K562 (cell line): ENCODE data around the gene RIPOR1. TPM values are rescaled to one million over a fixed set of nuclear protein-coding genes. Genes with fewer than 3 reads are reported as not detected.

Experiments
- BRD9 ChIP-seq: fragments of 450-650 bp; IDR thresholded peaks from 2 replicates; pipeline ENCODE4 v1.6.1; 2018; ENCODE audit warnings: low read depth; ENCODE audit not compliant: partially characterized antibody
- CTBP1 ChIP-seq: fragments of 450-650 bp; IDR thresholded peaks from 2 replicates; pipeline ENCODE4 v1.6.1; 2016; ENCODE audit warnings: borderline replicate concordance
- ESRRA ChIP-seq: fragments of 450-650 bp; IDR thresholded peaks from 2 replicates; pipeline ENCODE4 v1.6.1; 2014; ENCODE audit warnings: low read depth, mild to moderate bottlenecking, moderate library complexity, borderline replicate concordance
- FOXK1 ChIP-seq: sonication (generic); formaldehyde crosslinking; IDR thresholded peaks from 2 replicates; pipeline ENCODE4 v1.8.0; 2022; ENCODE audit warnings: missing genetic modification reagents, mild to moderate bottlenecking, borderline replicate concordance
- KLF16 ChIP-seq: IDR thresholded peaks from 2 replicates; pipeline ENCODE4 v1.6.1; 2016; ENCODE audit warnings: antibody characterized with exemption
- MCM5 ChIP-seq: fragments of 450-650 bp; IDR thresholded peaks from 2 replicates; pipeline ENCODE4 v1.6.1; 2016; ENCODE audit warnings: low read depth
- RBM17 ChIP-seq: fragments of 200-400 bp; formaldehyde crosslinking; IDR thresholded peaks from 2 replicates; pipeline ENCODE4 v1.6.1; 2017; ENCODE audit warnings: low read depth, mild to moderate bottlenecking, low read length, borderline replicate concordance
- SRF ChIP-seq, 2 experiments: fragments of 250-450, 450-650 bp in 1 of 2; sonication (Bioruptor Pico) in 1 of 2; sonication (generic) in 1 of 2; formaldehyde crosslinking; IDR thresholded peaks; 2 replicates each; pipeline versions ENCODE4 v1.5.0 to v1.5.1; 2020 to 2022; ENCODE audit warnings: mild to moderate bottlenecking in 1 of 2, missing genetic modification reagents in 1 of 2
- ZNF431 ChIP-seq: sonication (generic); formaldehyde crosslinking; IDR thresholded peaks from 2 replicates; pipeline ENCODE4 v1.8.0; 2022; ENCODE audit warnings: mild to moderate bottlenecking, missing genetic modification reagents
- polyA plus RNA-seq, 8 experiments: library from polyadenylated mRNA; depleted of rRNA in 4 of 8; stranded (reverse) in 5 of 8; unstranded in 3 of 8; fragments of >200 nt; fragmentation: Nextera tagmentation in 2 of 8; fragmentation: Illumina TruSeq in 1 of 8; extraction: Ambion mirVana in 2 of 8; extraction: Trizol in 1 of 8; gene quantifications; 2 replicates each; pipeline versions ENCODE4 v1.2.1 to v1.2.3, GENCODE V29; 2011 to 2014; ENCODE audit warnings: inconsistent platforms in 1 of 8, missing spikeins in 1 of 8
- total RNA-seq, 7 experiments: library from RNA; depleted of rRNA in 6 of 7; stranded (reverse); fragments of >200 nt in 6 of 7; fragmentation: Illumina TruSeq in 2 of 7; extraction: Trizol in 2 of 7; gene quantifications; 2 replicates each; pipeline versions ENCODE4 v1.2.1 to v1.2.3, GENCODE V29; 2011 to 2021; ENCODE audit warnings: low replicate concordance in 1 of 7
- TF ChIP-seq, protein P1 (sequence below): fragments of 450-650 bp; IDR thresholded peaks from 2 replicates; pipeline ENCODE4 v1.6.1; 2014; ENCODE audit warnings: low read depth, mild to moderate bottlenecking, moderate library complexity, borderline replicate concordance
- TF ChIP-seq, protein P2 (sequence below): fragments of 250-450 bp; sonication (Bioruptor Pico); IDR thresholded peaks from 2 replicates; pipeline ENCODE4 v1.5.0; 2021
- TF ChIP-seq, protein P3 (sequence below): fragments of 200-600 bp; sonication (generic); IDR thresholded peaks from one replicate; pipeline ENCODE4 v1.6.1; 2012; ENCODE audit warnings: mild to moderate bottlenecking, low read depth, low read length, inconsistent platforms
- TF ChIP-seq, protein P4 (sequence below), 2 experiments: fragments of 250-450 bp in 1 of 2; fragments of 450-650 bp in 1 of 2; sonication (Bioruptor Pico) in 1 of 2; IDR thresholded peaks; 2 replicates each; pipeline versions ENCODE4 v1.6.1 to v1.8.0; 2016 to 2021; ENCODE audit warnings: mild to moderate bottlenecking in 2 of 2, moderate library complexity in 2 of 2, missing compliant biosample characterization in 1 of 2, missing genetic modification characterization in 1 of 2

RIPOR1 gene
- total and polyA plus RNA-seq, 9 of the 15 experiments (the other 6 are each of a cell fraction or from before 2014, with no cell fraction given) = 0.36 to 31.1 (median 3.0) TPM

DNA sequence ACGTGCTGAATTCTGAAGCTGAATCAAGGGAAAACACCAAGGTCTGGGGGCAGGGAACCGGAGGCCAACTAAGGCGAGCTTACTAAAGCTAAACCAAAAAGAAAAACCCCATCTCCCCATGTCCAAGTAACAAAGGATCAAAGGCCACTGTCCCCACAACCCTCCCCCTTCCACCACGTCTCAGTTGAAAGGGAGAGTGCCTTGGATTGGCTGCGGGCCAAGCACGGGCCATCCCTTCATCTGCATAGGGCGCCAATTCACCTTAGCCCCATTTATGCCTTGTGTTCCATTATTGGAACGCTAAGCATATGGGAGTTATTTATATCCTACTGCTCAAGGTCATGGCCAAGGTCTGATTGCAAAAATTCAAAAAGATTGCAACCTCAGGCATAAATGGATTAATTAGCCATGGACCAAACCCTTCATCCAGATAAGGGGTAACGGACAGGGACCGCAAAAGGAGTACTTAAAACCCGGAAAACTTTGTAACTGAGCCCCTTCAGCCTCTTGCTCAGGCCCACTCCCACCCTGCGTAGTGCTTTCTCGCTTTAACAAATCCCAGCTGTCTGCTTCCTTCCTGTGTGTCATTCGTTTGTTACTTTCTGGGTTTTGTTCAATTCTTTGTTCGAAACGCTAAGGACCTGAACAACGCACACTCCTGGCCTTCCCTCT is 46.9 kb upstream of the RIPOR1 start (continued):
- TF ChIP-seq, protein P1, sequence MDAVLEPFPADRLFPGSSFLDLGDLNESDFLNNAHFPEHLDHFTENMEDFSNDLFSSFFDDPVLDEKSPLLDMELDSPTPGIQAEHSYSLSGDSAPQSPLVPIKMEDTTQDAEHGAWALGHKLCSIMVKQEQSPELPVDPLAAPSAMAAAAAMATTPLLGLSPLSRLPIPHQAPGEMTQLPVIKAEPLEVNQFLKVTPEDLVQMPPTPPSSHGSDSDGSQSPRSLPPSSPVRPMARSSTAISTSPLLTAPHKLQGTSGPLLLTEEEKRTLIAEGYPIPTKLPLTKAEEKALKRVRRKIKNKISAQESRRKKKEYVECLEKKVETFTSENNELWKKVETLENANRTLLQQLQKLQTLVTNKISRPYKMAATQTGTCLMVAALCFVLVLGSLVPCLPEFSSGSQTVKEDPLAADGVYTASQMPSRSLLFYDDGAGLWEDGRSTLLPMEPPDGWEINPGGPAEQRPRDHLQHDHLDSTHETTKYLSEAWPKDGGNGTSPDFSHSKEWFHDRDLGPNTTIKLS = 0 out of 2 replicates have a peak, but pooled peaks have one; percentile 38
- TF ChIP-seq MCM5 (no peak), SRF (CRISPR knock-in tag; IDR thresholded peaks at IDR 0.05) (no peak), ZNF431 (CRISPR knock-in tag) (0 out of 2 replicates have a peak, but pooled peaks have one; percentile 14), FOXK1 (CRISPR knock-in tag) (no peak), RBM17 (no peak), KLF16 (no peak), ESRRA (peak; percentile 76), CTBP1 (no peak; the same call in 1 of the 2 replicates), BRD9 (peak; percentile 85)
- TF ChIP-seq, protein P2, sequence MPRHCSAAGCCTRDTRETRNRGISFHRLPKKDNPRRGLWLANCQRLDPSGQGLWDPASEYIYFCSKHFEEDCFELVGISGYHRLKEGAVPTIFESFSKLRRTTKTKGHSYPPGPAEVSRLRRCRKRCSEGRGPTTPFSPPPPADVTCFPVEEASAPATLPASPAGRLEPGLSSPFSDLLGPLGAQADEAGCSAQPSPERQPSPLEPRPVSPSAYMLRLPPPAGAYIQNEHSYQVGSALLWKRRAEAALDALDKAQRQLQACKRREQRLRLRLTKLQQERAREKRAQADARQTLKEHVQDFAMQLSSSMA (CRISPR knock-in tag) = no peak
- TF ChIP-seq, protein P3, sequence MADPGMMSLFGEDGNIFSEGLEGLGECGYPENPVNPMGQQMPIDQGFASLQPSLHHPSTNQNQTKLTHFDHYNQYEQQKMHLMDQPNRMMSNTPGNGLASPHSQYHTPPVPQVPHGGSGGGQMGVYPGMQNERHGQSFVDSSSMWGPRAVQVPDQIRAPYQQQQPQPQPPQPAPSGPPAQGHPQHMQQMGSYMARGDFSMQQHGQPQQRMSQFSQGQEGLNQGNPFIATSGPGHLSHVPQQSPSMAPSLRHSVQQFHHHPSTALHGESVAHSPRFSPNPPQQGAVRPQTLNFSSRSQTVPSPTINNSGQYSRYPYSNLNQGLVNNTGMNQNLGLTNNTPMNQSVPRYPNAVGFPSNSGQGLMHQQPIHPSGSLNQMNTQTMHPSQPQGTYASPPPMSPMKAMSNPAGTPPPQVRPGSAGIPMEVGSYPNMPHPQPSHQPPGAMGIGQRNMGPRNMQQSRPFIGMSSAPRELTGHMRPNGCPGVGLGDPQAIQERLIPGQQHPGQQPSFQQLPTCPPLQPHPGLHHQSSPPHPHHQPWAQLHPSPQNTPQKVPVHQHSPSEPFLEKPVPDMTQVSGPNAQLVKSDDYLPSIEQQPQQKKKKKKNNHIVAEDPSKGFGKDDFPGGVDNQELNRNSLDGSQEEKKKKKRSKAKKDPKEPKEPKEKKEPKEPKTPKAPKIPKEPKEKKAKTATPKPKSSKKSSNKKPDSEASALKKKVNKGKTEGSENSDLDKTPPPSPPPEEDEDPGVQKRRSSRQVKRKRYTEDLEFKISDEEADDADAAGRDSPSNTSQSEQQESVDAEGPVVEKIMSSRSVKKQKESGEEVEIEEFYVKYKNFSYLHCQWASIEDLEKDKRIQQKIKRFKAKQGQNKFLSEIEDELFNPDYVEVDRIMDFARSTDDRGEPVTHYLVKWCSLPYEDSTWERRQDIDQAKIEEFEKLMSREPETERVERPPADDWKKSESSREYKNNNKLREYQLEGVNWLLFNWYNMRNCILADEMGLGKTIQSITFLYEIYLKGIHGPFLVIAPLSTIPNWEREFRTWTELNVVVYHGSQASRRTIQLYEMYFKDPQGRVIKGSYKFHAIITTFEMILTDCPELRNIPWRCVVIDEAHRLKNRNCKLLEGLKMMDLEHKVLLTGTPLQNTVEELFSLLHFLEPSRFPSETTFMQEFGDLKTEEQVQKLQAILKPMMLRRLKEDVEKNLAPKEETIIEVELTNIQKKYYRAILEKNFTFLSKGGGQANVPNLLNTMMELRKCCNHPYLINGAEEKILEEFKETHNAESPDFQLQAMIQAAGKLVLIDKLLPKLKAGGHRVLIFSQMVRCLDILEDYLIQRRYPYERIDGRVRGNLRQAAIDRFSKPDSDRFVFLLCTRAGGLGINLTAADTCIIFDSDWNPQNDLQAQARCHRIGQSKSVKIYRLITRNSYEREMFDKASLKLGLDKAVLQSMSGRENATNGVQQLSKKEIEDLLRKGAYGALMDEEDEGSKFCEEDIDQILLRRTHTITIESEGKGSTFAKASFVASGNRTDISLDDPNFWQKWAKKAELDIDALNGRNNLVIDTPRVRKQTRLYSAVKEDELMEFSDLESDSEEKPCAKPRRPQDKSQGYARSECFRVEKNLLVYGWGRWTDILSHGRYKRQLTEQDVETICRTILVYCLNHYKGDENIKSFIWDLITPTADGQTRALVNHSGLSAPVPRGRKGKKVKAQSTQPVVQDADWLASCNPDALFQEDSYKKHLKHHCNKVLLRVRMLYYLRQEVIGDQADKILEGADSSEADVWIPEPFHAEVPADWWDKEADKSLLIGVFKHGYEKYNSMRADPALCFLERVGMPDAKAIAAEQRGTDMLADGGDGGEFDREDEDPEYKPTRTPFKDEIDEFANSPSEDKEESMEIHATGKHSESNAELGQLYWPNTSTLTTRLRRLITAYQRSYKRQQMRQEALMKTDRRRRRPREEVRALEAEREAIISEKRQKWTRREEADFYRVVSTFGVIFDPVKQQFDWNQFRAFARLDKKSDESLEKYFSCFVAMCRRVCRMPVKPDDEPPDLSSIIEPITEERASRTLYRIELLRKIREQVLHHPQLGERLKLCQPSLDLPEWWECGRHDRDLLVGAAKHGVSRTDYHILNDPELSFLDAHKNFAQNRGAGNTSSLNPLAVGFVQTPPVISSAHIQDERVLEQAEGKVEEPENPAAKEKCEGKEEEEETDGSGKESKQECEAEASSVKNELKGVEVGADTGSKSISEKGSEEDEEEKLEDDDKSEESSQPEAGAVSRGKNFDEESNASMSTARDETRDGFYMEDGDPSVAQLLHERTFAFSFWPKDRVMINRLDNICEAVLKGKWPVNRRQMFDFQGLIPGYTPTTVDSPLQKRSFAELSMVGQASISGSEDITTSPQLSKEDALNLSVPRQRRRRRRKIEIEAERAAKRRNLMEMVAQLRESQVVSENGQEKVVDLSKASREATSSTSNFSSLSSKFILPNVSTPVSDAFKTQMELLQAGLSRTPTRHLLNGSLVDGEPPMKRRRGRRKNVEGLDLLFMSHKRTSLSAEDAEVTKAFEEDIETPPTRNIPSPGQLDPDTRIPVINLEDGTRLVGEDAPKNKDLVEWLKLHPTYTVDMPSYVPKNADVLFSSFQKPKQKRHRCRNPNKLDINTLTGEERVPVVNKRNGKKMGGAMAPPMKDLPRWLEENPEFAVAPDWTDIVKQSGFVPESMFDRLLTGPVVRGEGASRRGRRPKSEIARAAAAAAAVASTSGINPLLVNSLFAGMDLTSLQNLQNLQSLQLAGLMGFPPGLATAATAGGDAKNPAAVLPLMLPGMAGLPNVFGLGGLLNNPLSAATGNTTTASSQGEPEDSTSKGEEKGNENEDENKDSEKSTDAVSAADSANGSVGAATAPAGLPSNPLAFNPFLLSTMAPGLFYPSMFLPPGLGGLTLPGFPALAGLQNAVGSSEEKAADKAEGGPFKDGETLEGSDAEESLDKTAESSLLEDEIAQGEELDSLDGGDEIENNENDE = no peak
- TF ChIP-seq, protein P4, sequence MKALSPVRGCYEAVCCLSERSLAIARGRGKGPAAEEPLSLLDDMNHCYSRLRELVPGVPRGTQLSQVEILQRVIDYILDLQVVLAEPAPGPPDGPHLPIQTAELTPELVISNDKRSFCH (CRISPR knock-in tag; IDR thresholded peaks at IDR 0.05) = no peak
- TF ChIP-seq, protein P4 (tag; IDR thresholded peaks at IDR 0.05) = 0 out of 2 replicates have a peak, but pooled peaks have one; percentile 28
